Calu3 (cell line): ENCODE measurements around the gene TUBA4B. TPM values are rescaled to one million over a fixed set of nuclear protein-coding genes. Genes with fewer than 3 reads are reported as not detected.

Source experiments
- BruUV-seq: library from RNA; stranded (reverse); fragments of 400-500 nt; replicated peaks from 2 replicates; lab custom pipeline; 2021; lab: Mats Ljungman, UMichigan
- CTCF ChIA-PET: fragments of 300-600 bp; sonication (Branson Sonifier 250); formaldehyde crosslinking; loops from one replicate; lab custom pipeline; 2022; ENCODE audit warnings: antibody characterized with exemption; lab: Charles Lee
- DNase-seq: peaks from one replicate; pipeline ENCODE4 v3.0.0; 2022
- H3K27ac Mint-ChIP-seq: one replicate; pipeline ENCODE4 v1.8.0; 2022; ENCODE audit warnings: mixed read lengths; ENCODE audit not compliant: unreplicated experiment
- H3K27me3 Mint-ChIP-seq: one replicate; pipeline ENCODE4 v1.8.0; 2022; ENCODE audit warnings: mixed read lengths; ENCODE audit not compliant: unreplicated experiment
- H3K36me3 Mint-ChIP-seq: one replicate; pipeline ENCODE4 v1.8.0; 2022; ENCODE audit warnings: mild to moderate bottlenecking, moderate library complexity, mixed read lengths; ENCODE audit not compliant: insufficient read depth, unreplicated experiment
- H3K4me1 Mint-ChIP-seq: one replicate; pipeline ENCODE4 v1.8.0; 2022; ENCODE audit warnings: mild to moderate bottlenecking, low read depth, mixed read lengths; ENCODE audit not compliant: unreplicated experiment
- H3K4me3 Mint-ChIP-seq: one replicate; pipeline ENCODE4 v1.8.0; 2022; ENCODE audit warnings: mild to moderate bottlenecking, low read depth, moderate library complexity, mixed read lengths; ENCODE audit not compliant: unreplicated experiment
- H3K9me3 Mint-ChIP-seq: one replicate; pipeline ENCODE4 v1.8.0; 2022; ENCODE audit warnings: low read depth, mixed read lengths; ENCODE audit not compliant: unreplicated experiment
- intact Hi-C: fragments of 100-400 bp; cut with micrococcal nuclease; formaldehyde crosslinking; loops from one replicate; pipeline ENCODE4 v1.10.0; 2022; ENCODE audit not compliant: unreplicated experiment
- total RNA-seq: library from RNA; stranded (reverse); gene quantifications from 2 replicates; pipeline ENCODE4 v1.2.3, GENCODE V29; 2022
- TF ChIP-seq, protein P1 (sequence below): fragments of 200-600 bp; IDR thresholded peaks from one replicate; pipeline ENCODE4 v1.8.0; 2022; ENCODE audit warnings: antibody characterized with exemption; ENCODE audit not compliant: unreplicated experiment

Gene TUBA4B
- total RNA-seq, 1 experiment from 2014 or later = not detected

- Mint-ChIP-seq H3K9me3 (no peaks in the 10 kb centered on the region), H3K27me3 (no peaks in the 10 kb centered on the region), H3K4me1 (peaks cover 18% of the 10 kb centered on the region), H3K27ac (no peak overlapping the region), H3K36me3 (peaks cover 66% of the 10 kb centered on the region), H3K4me3 (no peak overlapping the region)
- intact Hi-C loops = no loop called here
- no peak for DNase-seq
- TF ChIP-seq, protein P1, sequence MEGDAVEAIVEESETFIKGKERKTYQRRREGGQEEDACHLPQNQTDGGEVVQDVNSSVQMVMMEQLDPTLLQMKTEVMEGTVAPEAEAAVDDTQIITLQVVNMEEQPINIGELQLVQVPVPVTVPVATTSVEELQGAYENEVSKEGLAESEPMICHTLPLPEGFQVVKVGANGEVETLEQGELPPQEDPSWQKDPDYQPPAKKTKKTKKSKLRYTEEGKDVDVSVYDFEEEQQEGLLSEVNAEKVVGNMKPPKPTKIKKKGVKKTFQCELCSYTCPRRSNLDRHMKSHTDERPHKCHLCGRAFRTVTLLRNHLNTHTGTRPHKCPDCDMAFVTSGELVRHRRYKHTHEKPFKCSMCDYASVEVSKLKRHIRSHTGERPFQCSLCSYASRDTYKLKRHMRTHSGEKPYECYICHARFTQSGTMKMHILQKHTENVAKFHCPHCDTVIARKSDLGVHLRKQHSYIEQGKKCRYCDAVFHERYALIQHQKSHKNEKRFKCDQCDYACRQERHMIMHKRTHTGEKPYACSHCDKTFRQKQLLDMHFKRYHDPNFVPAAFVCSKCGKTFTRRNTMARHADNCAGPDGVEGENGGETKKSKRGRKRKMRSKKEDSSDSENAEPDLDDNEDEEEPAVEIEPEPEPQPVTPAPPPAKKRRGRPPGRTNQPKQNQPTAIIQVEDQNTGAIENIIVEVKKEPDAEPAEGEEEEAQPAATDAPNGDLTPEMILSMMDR = no peak
- no TSS peak for BruUV-seq
- CTCF ChIA-PET = interaction anchor here (0.6 kb wide), 2 partner anchors 116 to 202 kb away, joined by 3 to 4 read pairs; no protein-coding TSS in a partner anchor
Observed at GRCh38 chr2:219220652-219221402, 32.2 kb upstream of the TUBA4B start.

GRCh38 chr2:219221957-219222518, 31.0 kb upstream of the TUBA4B start:
- no TSS peak for BruUV-seq
- Mint-ChIP-seq H3K27me3 (no peaks in the 10 kb centered on the region), H3K4me3 (no peak overlapping the region), H3K9me3 (no peaks in the 10 kb centered on the region), H3K4me1 (peaks cover 11% of the 10 kb centered on the region), H3K36me3 (peaks cover 63% of the 10 kb centered on the region), H3K27ac (no peak overlapping the region)
- no peak for DNase-seq
- intact Hi-C loops = no loop called here
- CTCF ChIA-PET = interaction anchor here (1.1 kb wide), 1 partner anchor 23 kb away, joined by 3 read pairs; the partner anchor contains the start of genes GLB1L and STK16
- TF ChIP-seq, protein P1 = no peak

DNA sequence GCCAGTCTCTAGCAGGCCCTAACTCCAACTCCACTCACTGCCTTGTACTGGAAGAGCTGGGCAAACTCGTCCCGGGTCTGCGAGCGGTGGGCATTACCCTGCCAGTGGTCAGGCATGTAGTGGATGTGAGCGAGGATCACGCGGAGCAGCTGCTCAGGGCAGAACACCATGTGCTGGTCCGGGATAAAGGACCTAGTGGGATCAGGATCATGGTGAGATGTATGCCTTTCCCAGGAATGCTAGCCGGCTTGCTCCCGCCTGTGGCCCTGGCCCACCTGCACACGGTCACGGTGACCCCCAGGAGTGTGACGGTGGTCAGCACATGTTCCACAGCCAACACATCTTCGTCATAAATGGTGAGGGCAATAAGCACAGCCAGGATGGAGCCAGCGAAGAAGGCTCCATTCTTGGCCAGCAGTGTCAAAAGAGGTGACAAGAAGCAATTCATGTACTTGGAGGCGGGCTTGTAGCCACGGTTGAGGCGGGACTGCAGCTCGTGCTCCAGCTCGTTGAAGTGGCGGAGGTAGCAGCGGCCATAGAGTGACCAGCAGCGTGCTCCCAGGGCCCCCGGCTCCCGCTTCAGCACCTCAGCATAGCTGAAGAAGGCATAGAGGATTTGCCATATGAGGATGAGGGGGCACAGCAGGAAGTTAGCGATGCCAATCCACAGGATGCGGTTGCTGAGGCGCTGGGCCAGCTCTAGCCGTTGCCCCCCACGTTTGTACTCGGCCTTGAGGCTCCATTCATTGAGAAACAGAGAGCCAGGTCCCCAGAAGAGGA, 29.0 kb upstream of the TUBA4B start:
- CTCF ChIA-PET = interaction anchor here (0.5 kb wide), 1 partner anchor 49 kb away, joined by 4 read pairs; no protein-coding TSS in a partner anchor
- H3K36me3 Mint-ChIP-seq = peaks cover 52% of the 10 kb centered on the region
- H3K4me1 Mint-ChIP-seq = no peaks in the 10 kb centered on the region
- H3K4me3 Mint-ChIP-seq = no peak overlapping the region
- intact Hi-C loops = no loop called here
- no peak overlapping the region for H3K27ac Mint-ChIP-seq
- DNase-seq = no peak
- TF ChIP-seq, protein P1 = no peak
- no TSS peak for BruUV-seq
- H3K9me3 Mint-ChIP-seq = no peaks in the 10 kb centered on the region
- no peaks in the 10 kb centered on the region for H3K27me3 Mint-ChIP-seq

GRCh38 chr2:219225350-219225749, 27.7 kb upstream of the TUBA4B start:
- DNase-seq = no peak
- no peaks in the 10 kb centered on the region for H3K27me3 Mint-ChIP-seq
- no peaks in the 10 kb centered on the region for H3K9me3 Mint-ChIP-seq
- no TSS peak for BruUV-seq
- CTCF ChIA-PET = no interaction called here
- intact Hi-C loops = no loop called here
- H3K4me1 Mint-ChIP-seq = no peaks in the 10 kb centered on the region
- no peak overlapping the region for H3K27ac Mint-ChIP-seq
- TF ChIP-seq, protein P1 = no peak
- H3K36me3 Mint-ChIP-seq = peaks cover 52% of the 10 kb centered on the region
- H3K4me3 Mint-ChIP-seq = no peak overlapping the region
